Measurements from ENCODE around the gene ZC3H4.

The ZC3H4 gene

DNA sequence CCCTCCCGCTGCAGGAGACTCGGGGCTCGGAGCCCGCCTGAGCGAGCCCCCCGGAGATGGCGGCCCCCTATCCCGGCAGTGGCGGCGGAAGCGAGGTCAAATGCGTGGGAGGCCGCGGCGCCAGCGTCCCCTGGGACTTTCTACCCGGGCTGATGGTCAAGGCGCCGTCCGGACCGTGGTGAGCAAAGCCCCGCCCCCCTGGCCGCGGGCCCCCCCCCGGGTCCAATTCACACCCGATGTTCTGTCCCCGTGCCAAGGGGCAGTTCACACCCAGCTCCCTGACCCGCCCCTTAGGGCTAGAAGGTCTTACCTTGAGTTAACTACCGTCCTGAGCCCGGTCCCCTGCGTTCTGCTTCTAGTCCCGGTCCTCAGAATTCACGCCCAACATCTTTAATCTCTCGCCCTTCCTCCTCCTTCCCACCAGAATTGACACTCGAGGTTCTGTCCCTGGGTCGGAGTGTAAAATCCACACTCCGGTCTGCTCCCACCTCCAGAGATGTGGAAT, 92.5 kb downstream of the ZC3H4 start:
- DNase-seq (ENCODE audit: low read depth): no peak

DNA sequence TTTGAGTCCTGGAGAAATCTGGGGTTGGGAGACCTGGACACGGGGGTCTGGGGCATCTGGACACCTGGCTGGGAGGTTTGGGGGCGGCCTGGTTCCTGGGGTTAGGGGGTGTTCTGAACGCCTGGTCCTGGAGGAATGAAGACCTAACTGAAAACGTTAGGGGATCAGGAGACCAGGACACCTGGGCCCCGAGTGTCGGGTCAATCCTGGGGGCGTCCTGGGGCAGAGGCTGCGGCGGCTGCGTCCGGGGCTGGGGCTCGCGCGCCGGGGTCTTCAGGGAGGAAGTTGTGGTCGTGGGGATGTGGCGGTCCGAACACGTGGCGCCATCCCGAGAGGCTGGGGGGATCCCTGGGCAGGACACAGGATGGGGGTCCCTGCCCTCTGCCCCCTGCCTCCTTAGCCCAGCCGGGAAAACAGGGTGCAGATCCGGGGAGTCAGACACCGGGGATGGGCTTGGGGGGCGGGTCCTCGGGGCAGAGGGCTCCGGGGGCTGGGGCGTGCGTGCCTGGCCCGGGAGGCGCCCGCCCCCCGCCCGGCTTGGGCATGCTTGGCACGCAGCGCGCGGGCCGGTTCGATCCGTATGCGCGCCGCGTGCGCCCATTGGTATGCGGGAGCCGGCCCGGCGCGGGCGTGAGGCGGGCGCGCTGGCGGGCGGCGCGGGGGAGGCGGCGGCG, 93.3 kb downstream of the ZC3H4 start:
- no peak for DNase-seq (ENCODE audit: low read depth)

DNA sequence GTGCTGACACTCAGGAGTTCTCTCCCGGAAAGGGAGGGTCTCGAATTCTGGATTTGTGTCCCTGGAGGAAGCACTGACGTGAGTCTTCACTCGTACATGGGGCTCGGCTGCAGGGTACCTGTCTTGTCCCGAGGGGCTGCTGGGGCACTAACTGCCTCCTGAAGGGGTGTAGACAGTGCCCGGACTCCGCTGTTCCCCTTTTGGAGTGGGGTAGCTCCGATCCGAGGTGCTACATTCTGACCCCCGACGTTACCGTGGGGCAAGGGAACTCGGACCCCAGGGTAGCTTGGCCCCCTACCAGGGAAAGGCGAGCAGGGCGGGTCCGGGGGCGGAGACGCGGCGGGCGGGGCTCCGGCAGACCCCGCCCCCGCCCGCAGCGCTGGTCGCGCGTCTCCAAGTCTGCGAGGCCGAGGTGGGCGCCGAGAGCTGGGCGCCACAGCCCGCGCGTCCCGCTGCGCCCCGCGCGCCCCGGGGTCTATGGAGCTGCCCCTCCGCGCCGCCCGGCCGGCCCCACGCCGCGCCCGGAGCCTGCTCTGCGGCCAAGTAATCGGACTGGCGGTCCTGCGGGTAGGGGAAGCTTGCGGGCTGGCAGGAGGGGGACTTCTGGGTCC, 94.0 kb downstream of the ZC3H4 start, which contains the start of gene NPAS1:
Gene NPAS1 (plus strand): TSS at position 407 of the 611 bp plus-strand sequence. CDS start 1,211 bp downstream, outside the sequence.
- DNase-seq (ENCODE audit: low read depth): no peak

DNA sequence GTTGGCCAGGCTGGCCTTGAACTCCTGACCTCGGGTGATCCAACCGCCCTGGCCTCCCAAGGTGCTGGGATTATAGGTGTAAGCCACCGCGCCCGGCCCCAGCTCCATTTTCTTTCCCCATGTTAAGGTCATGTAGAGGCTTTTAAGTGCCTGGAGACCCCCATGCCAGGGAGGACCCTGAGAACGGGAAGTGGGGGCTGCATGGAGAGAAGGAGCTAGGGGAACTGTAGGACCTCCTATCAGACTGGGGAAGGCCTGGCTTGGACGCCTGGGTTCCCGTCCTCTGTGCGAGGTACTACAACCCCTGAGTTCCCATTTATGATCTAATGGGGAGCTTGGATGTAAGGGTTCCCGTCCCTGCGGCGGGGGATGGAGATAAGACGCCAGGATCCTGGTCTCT, 94.7 kb downstream of the ZC3H4 start:
- no peak for DNase-seq (ENCODE audit: low read depth)
